HEK293T (cell line): Measurements from ENCODE around the gene CXCL5.

Experiments
- CTCF ChIA-PET: fragments of 350-600 bp; formaldehyde crosslinking; extraction: SDS; loops from one replicate; lab custom pipeline; 2021; ENCODE audit warnings: antibody characterized with exemption, inconsistent platforms; lab: Yijun Ruan, JAX
- POLR2A ChIA-PET: fragments of 350-600 bp; formaldehyde crosslinking; extraction: SDS; loops from one replicate; lab custom pipeline; 2020; ENCODE audit warnings: antibody characterized with exemption, inconsistent platforms; lab: Yijun Ruan, JAX
- DNase-seq: peaks from one replicate; pipeline ENCODE4 v3.0.0; 2012; ENCODE audit warnings: mixed read lengths; ENCODE audit errors: extremely low spot score
- ARNT ChIP-seq: fragments of 450-650 bp; IDR thresholded peaks from 2 replicates; pipeline ENCODE4 v1.6.1; 2017; ENCODE audit warnings: mild to moderate bottlenecking
- BHLHE40 ChIP-seq: fragments of 450-650 bp; IDR thresholded peaks from 2 replicates; pipeline ENCODE4 v1.6.1; 2016; ENCODE audit warnings: mild to moderate bottlenecking, moderate library complexity, borderline replicate concordance
- CTBP1 ChIP-seq: fragments of 450-650 bp; IDR thresholded peaks from 2 replicates; pipeline ENCODE4 v1.6.1; 2016; ENCODE audit warnings: borderline replicate concordance
- ELF4 ChIP-seq: fragments of 450-650 bp; IDR thresholded peaks from 2 replicates; pipeline ENCODE4 v1.6.1; 2017; ENCODE audit warnings: antibody characterized with exemption
- FOXA1 ChIP-seq: fragments of 450-650 bp; IDR thresholded peaks from 2 replicates; pipeline ENCODE4 v1.6.1; 2016; ENCODE audit warnings: mild to moderate bottlenecking
- FOXK2 ChIP-seq: fragments of 450-650 bp; IDR thresholded peaks from 2 replicates; pipeline ENCODE4 v1.6.1; 2016; ENCODE audit warnings: mild to moderate bottlenecking
- FOXM1 ChIP-seq: fragments of 450-650 bp; IDR thresholded peaks from 2 replicates; pipeline ENCODE4 v1.6.1; 2017; ENCODE audit warnings: mild to moderate bottlenecking, borderline replicate concordance
- HDGF ChIP-seq: fragments of 450-650 bp; IDR thresholded peaks from 2 replicates; pipeline ENCODE4 v1.6.1; 2017; ENCODE audit warnings: antibody characterized with exemption, borderline replicate concordance
- L3MBTL2 ChIP-seq: fragments of 450-650 bp; conservative IDR thresholded peaks from 2 replicates; pipeline ENCODE4 v1.6.1; 2016; ENCODE audit warnings: mild to moderate bottlenecking
- LEF1 ChIP-seq: fragments of 450-650 bp; IDR thresholded peaks from 2 replicates; pipeline ENCODE4 v1.6.1; 2017; ENCODE audit warnings: mild to moderate bottlenecking, borderline replicate concordance
- NFRKB ChIP-seq: fragments of 450-650 bp; IDR thresholded peaks from 2 replicates; pipeline ENCODE4 v1.6.1; 2016; ENCODE audit warnings: mild to moderate bottlenecking, moderate library complexity
- PKNOX1 ChIP-seq: fragments of 450-650 bp; IDR thresholded peaks from 2 replicates; pipeline ENCODE4 v1.6.1; 2016
- SP1 ChIP-seq: fragments of 450-650 bp; IDR thresholded peaks from 2 replicates; pipeline ENCODE4 v1.6.1; 2017
- SUZ12 ChIP-seq: fragments of 450-650 bp; IDR thresholded peaks from 2 replicates; pipeline ENCODE4 v1.6.1; 2016; ENCODE audit warnings: mild to moderate bottlenecking
- TARDBP ChIP-seq: fragments of 450-650 bp; IDR thresholded peaks from 2 replicates; pipeline ENCODE4 v1.6.1; 2016
- ZNF384 ChIP-seq: fragments of 450-650 bp; IDR thresholded peaks from 2 replicates; pipeline ENCODE4 v1.6.1; 2016

The CXCL5 gene

DNA sequence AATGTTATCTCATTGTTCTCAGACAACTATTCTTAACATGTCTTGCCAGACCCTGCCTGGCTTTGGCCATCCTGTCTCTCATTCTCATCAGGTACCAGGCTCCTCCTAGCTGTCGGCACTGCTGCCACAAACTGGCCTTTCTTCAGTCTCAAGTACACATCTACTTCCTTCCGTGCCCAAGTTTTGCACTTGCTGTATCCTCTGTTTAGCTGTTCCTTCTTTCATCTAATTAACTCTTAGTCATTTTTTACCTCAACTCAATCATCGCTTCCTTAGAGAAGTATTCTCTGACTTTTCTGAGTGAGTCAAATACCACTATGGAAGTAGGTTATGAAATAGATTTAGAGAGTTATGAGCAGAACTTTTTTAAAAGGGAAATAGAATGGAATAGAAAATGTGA, 20.3 kb upstream of the CXCL5 start:
- no peak for DNase-seq
- ChIA-PET POLR2A (no interaction called here), CTCF (no interaction called here)
- no peak for TF ChIP-seq ZNF384
- TF ChIP-seq FOXA1 = no peak
- TF ChIP-seq LEF1 = no peak
- TF ChIP-seq SUZ12 = no peak
- TF ChIP-seq CTBP1 = no peak
- no peak for TF ChIP-seq ELF4
- no peak for TF ChIP-seq TARDBP
- TF ChIP-seq ARNT = no peak
- TF ChIP-seq PKNOX1 = no peak
- TF ChIP-seq FOXM1 = no peak

DNA sequence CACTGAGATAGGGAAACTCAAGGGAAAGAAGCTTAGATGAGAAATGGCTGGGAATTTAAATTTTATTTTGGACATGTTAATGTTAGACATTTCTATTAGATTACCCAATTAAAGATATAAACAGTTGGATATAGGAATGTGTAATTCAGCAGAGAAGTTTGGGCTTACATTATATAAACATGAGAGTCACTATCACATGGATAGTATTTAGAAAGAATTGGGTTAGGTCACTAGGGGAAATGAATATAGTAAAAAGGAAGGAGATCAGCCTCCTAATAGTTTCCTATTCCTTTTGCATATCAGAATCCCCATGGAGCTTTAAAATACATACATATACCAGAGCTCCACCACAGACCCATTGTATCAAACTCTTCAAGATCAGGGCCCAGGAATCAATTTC, 19.6 kb upstream of the CXCL5 start:
- ChIA-PET POLR2A (no interaction called here), CTCF (no interaction called here)
- no peak for DNase-seq
- TF ChIP-seq TARDBP = no peak
- TF ChIP-seq FOXM1 = no peak
- no peak for TF ChIP-seq ZNF384
- TF ChIP-seq SP1 = no peak
- no peak for TF ChIP-seq FOXA1
- no peak for TF ChIP-seq BHLHE40
- no peak for TF ChIP-seq NFRKB
- TF ChIP-seq L3MBTL2 = no peak
- TF ChIP-seq FOXK2 = no peak
- TF ChIP-seq ELF4 = no peak
- TF ChIP-seq PKNOX1 = no peak
- TF ChIP-seq CTBP1 = no peak

GRCh38 chr4:74016068-74016467, 17.6 kb upstream of the CXCL5 start:
- CTCF ChIA-PET = no interaction called here
- no peak for DNase-seq
- POLR2A ChIA-PET = no interaction called here
- TF ChIP-seq NFRKB (no peak), FOXA1 (no peak), SP1 (no peak), ELF4 (no peak), SUZ12 (no peak), FOXM1 (no peak), FOXK2 (no peak), LEF1 (no peak), BHLHE40 (no peak), ARNT (no peak), ZNF384 (no peak)

DNA sequence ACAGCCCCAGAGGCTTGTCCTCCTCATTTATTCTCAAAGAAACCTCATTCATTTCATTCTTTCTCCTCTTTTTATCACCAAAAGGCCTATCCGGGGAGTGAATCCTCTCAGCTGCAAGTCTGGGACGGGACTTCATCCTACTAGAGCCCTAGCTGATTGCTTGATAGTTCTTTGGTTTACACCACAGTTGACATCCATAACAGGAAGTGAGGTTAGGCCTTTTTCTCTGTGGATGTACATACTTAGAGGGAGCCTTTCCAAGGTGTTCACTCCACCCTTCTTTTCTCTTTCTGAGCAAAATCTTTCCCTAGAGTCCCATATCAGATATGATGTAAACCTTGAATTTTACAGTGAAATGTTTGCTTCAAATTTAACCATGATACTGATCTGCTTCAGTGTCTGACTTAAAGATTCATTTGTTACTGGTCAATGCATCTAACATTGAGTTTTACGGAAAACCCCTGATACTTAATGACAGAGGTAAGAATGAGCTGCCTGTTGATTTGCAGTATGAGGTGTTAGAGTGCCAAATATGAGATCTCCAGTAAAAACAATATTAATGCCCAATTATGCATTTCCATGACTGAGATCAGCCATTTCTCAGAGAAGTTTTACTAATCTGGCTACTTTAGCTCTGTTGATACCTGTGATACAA, 16.8 kb upstream of the CXCL5 start:
- TF ChIP-seq FOXK2 (no peak), FOXA1 (no peak), ELF4 (no peak), PKNOX1 (no peak), FOXM1 (no peak), ARNT (no peak), SP1 (no peak), CTBP1 (no peak), LEF1 (no peak), L3MBTL2 (no peak), TARDBP (no peak), ZNF384 (no peak)
- ChIA-PET POLR2A (no interaction called here), CTCF (no interaction called here)
- no peak for DNase-seq

GRCh38 chr4:74014332-74014731, 15.9 kb upstream of the CXCL5 start:
- ChIA-PET POLR2A (no interaction called here), CTCF (no interaction called here)
- DNase-seq = no peak
- TF ChIP-seq SP1 = no peak
- TF ChIP-seq FOXK2 = no peak
- no peak for TF ChIP-seq ARNT
- TF ChIP-seq BHLHE40 = no peak
- no peak for TF ChIP-seq PKNOX1
- no peak for TF ChIP-seq ELF4
- no peak for TF ChIP-seq LEF1
- TF ChIP-seq SUZ12 = no peak
- no peak for TF ChIP-seq TARDBP
- no peak for TF ChIP-seq NFRKB
- no peak for TF ChIP-seq FOXM1
- no peak for TF ChIP-seq HDGF
- no peak for TF ChIP-seq L3MBTL2
- TF ChIP-seq FOXA1 = no peak

- POLR2A ChIA-PET = no interaction called here
- no peak for DNase-seq
- CTCF ChIA-PET = no interaction called here
- no peak for TF ChIP-seq BHLHE40
- no peak for TF ChIP-seq PKNOX1
- TF ChIP-seq LEF1 = no peak
- no peak for TF ChIP-seq SP1
- no peak for TF ChIP-seq ARNT
- no peak for TF ChIP-seq FOXK2
These were observed 14.8 kb upstream of the CXCL5 start for GRCh38 chr4:74013264-74013663.
